Astrocyte of the spinal cord (primary cell): Measurements from ENCODE around the gene TTLL5.
"Not testable (repeated sequence)": the region's sequence is repeated elsewhere in the genome, so short reads cannot be mapped to it uniquely, and the experiment has no call there.

Experiments
- DNase-seq: peaks from one replicate; pipeline ENCODE4 v3.0.0; 2011; ENCODE audit warnings: low read depth, low spot score
- H3K4me3 ChIP-seq: 2 replicates; pipeline ENCODE4 v1.5.1; 2011; ENCODE audit warnings: low read depth, mild to moderate bottlenecking, low read length, moderate library complexity
- CTCF ChIP-seq: IDR thresholded peaks from 2 replicates; pipeline ENCODE4 v1.5.1; 2012; ENCODE audit warnings: low read depth, mild to moderate bottlenecking, low read length, inconsistent platforms
- in situ Hi-C: cut with HindIII; loops from 2 replicates; pipeline ENCODE4 v1.10.0; 2017; ENCODE audit warnings: low sequenced_read_pairs

The TTLL5 gene

GRCh38 chr14:75690010-75690409 lies 29.0 kb downstream of the TTLL5 start:
- in situ Hi-C loops = no loop called here
- no peak for TF ChIP-seq CTCF

GRCh38 chr14:75695025-75695424 lies 34.0 kb downstream of the TTLL5 start:
- H3K4me3 ChIP-seq, in situ Hi-C loops: not testable (repeated sequence)

More at GRCh38 chr14:75690010-75690409, 29.0 kb downstream of the TTLL5 start:
- H3K4me3 ChIP-seq = no peak overlapping the region
- no peak for DNase-seq

GRCh38 chr14:75697386-75697785 lies 36.3 kb downstream of the TTLL5 start:
- TF ChIP-seq CTCF = no peak
- no peak for DNase-seq
- in situ Hi-C loops = no loop called here
- no peak overlapping the region for H3K4me3 ChIP-seq

More at GRCh38 chr14:75695025-75695424, 34.0 kb downstream of the TTLL5 start:
- DNase-seq = not testable (repeated sequence)

GRCh38 chr14:75697918-75698317 lies 36.9 kb downstream of the TTLL5 start:
- no peak for DNase-seq
- in situ Hi-C loops = no loop called here
- no peak overlapping the region for H3K4me3 ChIP-seq
- TF ChIP-seq CTCF = no peak

- in situ Hi-C loops = no loop called here
- TF ChIP-seq CTCF = no peak
- DNase-seq = no peak
- H3K4me3 ChIP-seq = no peak overlapping the region
Measured at GRCh38 chr14:75699331-75699730, 38.3 kb downstream of the TTLL5 start.

- H3K4me3 ChIP-seq = no peak overlapping the region
- in situ Hi-C loops = loop anchor here (25.0 kb wide), 1 partner anchor 137 kb away; no protein-coding TSS in a partner anchor
- no peak for TF ChIP-seq CTCF
- no peak for DNase-seq
Measured at GRCh38 chr14:75700295-75700694, 39.2 kb downstream of the TTLL5 start.

- in situ Hi-C loops = loop anchor here (25.0 kb wide), 1 partner anchor 135 kb away; no protein-coding TSS in a partner anchor
- no peak overlapping the region for H3K4me3 ChIP-seq
- DNase-seq = no peak
- TF ChIP-seq CTCF = no peak
Measured at GRCh38 chr14:75702122-75702521, 41.1 kb downstream of the TTLL5 start.
